HT1080 (cell line): ENCODE measurements around the gene SDS. TPM values are rescaled to one million over a fixed set of nuclear protein-coding genes. Genes with fewer than 3 reads are reported as not detected.

Experiments
- DNase-seq: peaks from one replicate; pipeline ENCODE4 v3.0.0-alpha.2; 2015; ENCODE audit warnings: low read depth
- polyA plus RNA-seq, 2 experiments: library from polyadenylated mRNA; depleted of rRNA; stranded (reverse); fragments of >200 nt; gene quantifications; 2 replicates each; pipeline ENCODE4 v1.2.3, GENCODE V29; 2015
- total RNA-seq: library from RNA; depleted of rRNA; stranded (reverse); fragments of >200 nt; shearing (Covaris generic); gene quantifications from 2 replicates; pipeline ENCODE4 v1.2.3, GENCODE V29; 2014; rRNA removed

SDS gene, protein sequence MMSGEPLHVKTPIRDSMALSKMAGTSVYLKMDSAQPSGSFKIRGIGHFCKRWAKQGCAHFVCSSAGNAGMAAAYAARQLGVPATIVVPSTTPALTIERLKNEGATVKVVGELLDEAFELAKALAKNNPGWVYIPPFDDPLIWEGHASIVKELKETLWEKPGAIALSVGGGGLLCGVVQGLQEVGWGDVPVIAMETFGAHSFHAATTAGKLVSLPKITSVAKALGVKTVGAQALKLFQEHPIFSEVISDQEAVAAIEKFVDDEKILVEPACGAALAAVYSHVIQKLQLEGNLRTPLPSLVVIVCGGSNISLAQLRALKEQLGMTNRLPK
- total RNA-seq: 0.11 TPM in 1 of 2 replicates, not detected in the other
- not detected in 2 replicates for polyA plus RNA-seq (2015; cell fraction: cytosol; rRNA removed)
- not detected in 2 replicates for polyA plus RNA-seq (2015; cell fraction: nucleus; rRNA removed)

DNA sequence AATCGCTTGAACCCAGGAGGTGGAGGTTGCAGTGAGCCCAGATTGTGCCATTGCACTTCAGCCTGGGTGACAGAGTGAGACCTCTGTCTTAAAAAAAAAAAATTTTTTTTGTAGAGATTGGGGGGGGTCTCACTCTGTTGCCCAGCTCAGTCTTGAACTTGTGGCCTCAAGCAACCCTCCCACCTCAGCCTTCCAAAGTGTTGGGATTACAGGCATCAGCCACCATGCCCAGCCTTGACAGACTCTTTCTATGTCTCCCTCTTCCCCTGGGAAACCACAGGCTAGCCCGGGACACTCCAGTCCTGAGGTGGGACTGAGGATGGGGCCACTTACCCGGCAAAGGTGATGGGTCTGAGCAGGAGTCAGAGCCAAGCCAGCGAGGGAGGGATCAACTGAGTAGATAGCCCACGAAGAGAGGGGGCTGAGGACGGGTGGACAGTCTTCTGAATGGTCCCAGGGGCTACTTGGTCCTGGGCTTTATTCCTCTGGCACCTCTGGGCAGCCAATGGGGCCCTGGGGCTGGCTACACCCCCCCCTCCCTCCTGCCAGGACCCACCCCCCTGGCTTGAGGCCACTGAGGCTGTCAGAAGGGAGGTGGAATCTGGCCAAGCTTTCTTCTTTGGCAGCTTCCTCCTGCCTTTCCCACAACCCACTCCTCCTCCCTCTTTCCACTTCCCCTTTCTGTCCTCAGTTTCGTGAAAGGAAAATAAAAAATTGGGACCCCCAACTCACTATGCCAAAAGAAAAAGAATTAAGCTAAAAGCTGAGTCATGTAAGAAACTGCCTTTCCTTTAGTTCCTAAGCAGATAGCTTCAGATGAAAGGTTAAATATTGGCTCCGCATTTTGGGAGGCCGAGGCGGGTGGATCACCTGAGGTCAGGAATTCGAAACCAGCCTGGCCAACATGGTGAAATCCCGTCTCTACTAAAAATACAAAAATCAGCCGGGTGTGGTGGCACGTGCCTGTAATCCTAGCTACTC is at the start of gene SDS:
SDS (minus strand) TSS at position 453 of the 981 bp plus-strand sequence. CDS start 4,179 bp downstream, outside the sequence.
- DNase-seq: peak; percentile 33

DNA sequence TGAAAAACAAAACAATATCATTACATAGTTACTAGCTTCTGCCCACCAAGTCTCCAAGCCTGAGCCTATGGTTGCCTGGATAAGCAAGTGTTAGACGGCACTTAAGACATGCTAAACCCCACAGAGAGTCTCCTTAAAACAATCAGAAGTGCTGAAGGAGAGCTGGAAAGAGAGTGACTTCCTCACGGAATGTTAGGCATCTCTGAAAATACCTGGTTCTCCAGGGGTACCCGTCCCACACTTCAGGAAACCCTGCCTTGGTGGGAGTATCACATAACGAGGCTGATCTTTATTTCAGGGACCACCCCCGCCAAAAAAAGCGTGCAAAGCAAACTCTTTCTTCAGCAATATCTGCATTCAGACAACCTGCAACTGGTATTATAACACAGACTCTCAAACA is 49.6 kb upstream of the SDS start:
- no peak for DNase-seq

DNA sequence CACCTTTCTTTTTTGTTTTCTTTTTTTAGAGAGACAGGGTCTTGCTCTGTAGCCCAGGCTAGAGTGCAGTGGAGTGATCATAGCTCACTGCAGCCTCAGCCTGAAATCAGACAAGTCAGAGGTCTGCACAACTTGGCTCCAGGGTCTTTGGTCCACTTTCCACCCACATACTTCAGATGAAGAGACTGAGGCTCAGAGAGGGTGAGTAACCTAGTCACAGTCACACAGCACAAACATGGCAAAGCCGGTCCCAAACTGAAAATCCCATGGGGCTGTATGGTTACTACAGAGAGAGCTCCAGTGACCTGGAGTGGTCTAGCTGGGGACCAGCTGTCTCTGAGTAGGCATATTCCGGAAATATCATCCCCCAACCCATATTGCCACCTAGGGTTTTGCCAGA is 48.8 kb upstream of the SDS start:
- DNase-seq: no peak

DNA sequence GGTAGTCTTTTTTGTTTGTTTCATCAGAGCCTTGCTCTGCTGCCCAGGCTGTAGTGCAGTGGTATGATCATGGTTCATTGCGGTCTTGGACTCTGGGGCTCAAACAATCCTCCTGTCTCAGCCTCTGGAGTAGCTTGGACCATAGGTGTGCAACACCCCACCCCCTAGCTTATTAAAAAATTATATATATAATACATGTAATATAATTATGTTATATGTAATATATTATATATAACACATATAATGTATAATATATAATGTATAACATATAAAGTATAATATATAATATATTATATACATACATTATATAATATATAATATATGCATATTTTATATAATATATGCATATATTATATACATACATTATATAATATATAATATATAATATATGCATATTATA is 46.2 kb upstream of the SDS start:
- no peak for DNase-seq

DNA sequence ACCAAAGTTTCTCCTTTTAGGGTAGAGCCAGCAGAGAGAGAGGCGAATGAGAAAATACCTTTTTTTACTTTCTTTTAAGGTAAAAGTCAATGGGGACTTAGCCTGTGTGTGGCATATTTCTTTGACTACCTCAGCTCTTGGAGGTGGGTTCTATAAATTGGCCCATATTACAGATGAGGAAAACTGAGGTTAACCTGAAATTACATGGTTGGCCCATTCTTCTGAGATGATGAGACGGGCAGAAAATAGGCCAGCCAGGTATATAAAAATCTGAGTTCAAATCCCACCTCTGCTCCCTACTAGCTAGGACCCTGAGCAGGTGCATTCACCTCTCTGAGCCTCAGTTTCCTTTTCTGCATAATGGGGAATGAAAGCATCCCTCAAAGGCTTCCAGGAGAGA is 45.6 kb upstream of the SDS start:
- no peak for DNase-seq

DNA sequence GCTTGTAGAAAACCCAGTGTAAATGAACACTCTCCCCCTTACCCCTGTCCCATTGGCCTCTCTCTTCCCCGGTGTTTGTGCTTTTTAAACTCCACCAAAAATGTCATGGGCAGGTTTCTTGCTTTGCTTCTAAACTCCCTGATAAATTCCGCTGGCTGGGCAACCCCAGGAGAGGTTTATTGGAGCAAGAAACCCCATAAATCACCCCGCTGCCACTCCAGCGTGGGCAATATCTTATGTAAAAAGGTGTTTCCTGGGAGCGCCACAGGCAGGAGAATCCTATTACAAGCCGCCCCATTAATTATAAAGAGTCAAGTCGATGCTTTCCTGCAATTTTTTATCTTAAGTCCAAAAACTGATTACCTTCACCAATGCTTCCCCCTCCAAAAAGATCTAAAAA is 45.2 kb upstream of the SDS start:
- no peak for DNase-seq

DNA sequence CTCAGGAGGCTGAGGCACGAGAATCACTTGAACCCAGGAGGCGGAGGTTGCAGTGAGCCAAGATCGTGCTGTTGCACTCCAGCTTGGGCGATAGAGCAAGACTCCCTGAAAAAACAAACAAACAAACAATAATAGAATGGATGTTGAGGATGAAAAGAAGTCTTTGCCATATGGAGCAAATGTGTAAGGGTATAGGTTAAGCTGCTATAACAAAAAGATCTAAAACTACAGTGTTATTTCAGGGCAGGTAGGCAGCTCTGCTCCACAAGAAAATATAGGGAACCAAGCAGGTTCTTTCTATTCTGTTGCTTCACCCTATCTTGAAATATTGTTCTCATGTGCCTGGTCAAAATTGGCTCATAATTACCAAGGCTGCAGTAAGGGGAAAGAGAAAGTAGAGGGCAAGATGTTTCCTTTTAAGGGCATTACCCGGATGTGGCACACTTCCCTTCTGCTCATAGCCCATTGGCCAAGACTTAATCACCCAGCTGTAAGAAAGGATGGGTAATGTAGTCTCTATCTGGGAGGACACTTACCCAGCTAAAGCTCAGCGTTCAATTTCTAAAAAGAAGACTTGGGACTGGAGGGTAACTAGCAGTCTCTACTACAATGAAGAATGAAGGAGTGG is 42.0 kb upstream of the SDS start:
- peak; percentile 39 for DNase-seq

DNA sequence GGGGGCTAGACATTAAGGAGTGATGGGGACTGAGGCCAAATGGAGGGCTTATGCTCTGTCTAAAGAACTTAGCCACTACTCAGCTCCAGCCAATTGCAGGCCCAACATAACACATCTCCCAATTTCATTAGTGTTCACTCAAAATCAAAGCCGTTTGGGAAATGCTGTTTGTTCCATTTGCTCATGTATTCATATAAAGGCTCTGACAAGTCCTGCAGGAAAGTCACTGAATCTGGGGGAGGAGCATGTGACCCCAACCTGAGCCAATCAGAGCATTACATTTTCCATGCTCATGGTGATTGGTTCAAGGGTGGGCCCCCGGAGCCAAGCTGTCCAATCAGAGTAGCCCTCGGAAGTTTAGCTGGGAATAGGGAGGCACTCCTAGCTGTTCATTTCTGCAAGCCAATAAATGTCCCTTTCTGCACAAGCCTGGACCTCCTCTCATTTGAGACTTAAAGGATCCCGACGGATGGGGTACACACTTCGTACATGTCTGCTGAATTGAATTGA is 39.4 kb upstream of the SDS start:
- DNase-seq: no peak

DNA sequence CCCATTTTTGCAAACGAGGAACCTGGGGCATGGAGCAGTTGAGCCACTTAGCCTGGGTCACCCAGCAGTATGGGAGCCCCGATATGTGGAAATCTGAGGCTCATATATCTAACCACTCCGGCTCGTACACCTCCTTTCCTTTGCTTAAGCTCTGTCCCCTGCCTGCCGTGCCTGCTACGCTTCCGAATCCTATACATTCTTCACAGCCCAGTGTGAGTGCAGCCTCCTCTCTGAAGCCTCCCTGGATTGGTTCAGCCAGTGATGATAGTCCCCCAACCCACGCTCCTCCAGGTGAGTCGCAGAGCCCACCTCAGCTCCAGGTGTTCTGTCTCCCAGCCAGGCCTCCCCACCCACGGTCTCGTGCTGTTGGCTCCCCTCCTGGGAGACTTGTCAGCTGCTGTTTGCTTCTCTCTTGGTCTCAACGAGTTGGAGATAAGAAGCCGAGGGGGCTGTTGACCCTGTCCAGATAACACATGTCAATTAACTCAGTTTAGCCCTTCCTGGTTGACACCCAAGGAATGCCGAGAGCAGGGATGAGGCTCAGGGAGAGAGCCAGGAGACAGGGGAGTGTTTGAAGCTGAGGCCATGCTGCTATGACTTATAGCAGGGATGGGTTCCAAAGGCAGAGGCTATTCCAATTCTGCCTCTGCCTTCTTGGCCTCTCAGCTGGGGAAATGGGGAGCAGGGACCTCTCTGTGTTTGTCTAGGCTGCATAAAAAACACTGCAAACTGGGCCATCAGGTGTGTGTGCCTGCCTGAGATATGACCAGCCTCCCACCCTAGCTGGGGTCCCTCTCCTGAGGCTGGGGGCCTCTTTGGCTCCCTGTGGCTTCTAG is 37.5 kb upstream of the SDS start:
- no peak for DNase-seq

DNA sequence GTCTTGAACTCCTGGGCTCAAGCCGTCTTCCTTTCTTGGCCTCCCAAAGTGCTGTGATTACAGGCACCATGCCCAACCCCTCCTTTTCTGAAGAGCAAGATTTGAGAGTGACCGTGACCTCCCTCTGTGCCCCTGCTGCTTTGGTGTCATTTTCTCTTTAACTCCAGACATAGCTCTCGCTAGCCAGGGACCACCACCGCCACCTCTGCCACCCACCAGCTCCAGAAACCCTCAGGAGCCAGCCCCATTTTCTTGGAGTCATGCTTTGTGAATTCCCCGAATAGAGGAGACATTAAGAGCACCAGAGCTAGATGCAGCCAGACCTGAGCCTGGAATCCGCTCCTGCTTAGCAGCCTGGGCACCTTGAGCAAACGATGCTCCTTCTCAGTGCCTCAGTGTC is 36.6 kb upstream of the SDS start:
- DNase-seq: no peak

DNA sequence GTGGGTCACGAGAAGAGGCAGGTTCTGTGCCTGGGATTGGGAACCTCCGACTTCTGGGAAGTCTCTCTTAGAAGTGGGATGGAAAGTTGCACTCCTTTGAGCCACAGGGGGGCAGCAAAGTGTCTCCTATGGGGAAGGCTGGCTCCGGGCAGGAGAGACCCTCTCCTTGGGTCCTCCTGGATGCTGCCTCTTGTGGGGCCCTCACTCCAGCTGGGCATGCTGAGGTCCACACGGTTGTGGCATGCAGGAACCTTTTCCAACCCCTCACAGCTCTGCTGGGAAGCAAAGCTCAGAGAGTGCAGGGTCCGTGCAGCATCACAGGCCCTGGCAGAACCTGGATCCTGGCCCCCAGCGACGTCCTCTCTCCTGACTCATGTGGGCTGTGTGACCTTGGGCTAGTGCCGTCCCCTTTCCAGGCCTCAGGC is 35.9 kb upstream of the SDS start:
- peak; percentile 37 for DNase-seq

DNA sequence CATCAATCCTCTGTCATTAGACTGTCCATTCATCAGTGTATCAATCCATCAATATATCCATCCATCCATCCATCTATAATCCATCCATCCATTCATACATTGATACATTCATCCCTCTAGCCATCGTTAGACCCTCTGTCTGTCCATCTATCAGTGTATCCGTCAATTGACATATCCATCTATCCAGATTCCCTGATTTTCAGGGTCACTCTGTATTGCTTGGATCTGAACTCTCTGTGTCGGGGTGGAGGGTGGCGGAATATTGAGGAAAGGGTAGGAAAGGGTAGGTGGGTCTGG is 35.6 kb upstream of the SDS start:
- DNase-seq: no peak

DNA sequence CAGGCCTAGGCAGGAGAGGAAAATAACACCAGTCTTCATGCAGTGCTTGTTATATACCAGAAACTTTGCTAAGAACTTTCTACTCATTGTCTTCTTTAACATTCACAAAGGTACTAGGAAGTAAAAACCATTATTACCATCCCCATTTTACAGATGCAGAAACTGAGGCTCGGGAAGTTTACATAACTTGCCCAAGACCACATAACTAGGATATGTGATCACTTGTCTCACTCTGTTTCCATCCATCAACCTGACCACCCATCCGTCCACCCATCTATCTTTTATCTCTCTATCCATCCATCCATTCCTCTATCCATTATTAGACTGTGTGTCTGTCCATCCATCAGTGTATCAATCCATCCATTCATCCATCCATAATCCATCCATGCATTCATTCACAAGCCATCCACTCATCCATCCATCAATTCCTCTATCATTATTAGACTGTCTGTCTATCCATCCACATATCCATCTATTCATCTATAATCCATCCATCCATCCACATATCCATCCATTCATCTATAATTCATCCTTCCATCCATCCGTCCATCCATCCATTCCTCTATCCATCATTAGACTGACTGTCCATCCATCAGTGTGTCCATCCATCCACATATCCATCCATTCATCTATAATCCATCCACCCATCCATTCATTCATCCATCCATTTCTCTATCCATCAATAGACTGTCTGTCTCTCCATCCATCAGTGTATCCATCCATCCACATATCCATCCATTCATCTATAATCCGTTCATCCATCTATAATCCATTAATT is 35.0 kb upstream of the SDS start:
- DNase-seq: no peak

DNA sequence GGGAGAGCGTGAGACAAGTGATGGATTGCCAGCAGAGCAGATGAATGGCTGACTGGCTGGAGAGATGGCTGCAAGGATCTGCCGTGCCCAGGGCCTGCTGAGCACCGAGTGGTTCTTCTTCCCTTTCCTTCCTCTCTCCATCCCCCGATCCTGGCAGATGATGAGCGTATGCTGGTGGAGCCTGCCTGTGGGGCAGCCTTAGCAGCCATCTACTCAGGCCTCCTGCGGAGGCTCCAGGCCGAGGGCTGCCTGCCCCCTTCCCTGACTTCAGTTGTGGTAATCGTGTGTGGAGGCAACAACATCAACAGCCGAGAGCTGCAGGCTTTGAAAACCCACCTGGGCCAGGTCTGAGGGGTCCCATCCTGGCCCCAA is 34.0 kb upstream of the SDS start:
- DNase-seq: no peak

DNA sequence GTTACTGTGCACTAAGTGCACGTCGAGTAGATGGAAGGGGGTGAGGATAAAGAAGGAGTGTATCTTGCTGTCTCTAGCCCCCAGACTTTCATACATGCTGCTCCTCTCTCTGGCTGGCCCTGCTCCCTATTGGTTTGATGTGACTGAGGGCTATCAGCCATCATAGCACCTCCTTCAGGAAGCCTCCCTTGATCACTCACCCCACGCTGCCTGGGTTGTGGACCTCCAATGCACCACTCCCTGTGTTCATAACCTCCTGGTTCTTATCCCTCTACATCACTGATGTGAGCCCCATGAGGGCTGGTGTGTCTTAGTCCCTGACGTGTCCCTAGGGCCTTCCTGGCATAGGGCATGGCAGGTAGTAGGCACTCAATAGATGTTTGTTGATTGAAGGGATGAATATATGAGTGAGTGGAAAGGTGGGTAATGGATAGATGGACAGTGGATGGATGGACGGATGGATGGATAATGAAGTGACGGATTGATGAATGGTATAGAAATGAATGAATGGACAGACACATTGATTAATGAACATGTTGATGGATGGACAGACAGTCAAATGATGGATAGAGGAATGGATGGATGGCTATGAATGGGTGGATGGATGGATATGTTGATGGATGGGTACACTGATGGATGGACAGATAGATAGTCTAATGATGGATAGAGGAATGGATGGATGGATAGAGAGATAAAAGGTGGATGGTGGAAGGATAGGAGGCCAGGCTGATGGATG is 33.5 kb upstream of the SDS start:
- DNase-seq: no peak

DNA sequence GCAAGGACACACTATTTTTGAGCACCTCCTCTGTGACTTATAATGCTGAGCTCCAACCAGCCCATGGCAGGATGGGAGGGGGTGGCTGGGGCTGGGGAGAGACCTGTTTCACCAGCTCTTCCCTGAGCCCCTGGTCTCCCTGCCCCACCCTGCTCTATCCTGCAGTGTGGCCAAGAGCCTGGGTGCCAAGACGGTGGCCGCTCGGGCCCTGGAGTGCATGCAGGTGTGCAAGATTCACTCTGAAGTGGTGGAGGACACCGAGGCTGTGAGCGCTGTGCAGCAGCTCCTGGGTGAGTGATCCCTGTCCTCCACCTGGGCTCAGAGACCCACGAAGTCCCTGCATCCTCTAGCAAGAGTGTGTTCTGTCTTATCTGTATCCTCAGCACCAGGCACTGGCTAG is 32.9 kb upstream of the SDS start:
- DNase-seq: no peak

DNA sequence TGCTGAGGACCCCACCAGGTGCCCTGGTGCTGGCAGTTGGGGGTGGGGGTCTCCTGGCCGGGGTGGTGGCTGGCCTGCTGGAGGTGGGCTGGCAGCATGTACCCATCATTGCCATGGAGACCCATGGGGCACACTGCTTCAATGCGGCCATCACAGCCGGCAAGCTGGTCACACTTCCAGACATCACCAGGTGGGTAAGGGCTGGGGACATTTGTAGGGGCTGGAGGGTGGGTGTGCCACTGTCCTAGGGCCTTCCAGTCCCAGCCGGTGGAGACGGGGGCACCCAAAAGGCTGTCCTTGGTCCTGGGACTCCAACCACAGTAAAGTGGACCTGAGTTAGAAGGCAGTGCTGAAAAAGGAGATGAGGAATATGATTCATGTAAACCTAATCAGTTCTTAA is 31.7 kb upstream of the SDS start:
- DNase-seq: no peak

DNA sequence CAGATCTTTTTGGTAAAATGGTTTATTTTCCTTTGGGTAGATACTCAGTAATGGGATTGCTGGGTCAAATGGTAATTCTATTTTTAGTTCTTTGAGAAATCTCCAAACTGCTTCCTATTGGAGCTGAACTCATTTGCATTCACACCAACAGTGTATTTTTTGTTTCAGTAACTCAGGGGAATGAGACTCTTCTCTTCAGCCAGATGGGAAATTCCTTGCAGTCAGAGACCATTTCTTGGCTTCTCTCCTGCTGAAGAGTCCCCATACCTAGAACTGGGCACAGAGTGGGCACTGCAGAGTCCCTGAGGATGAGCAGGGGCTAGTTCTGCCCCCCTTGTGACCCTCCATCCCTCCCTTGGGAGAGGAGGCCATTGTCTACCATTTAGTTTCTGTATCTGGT is 29.3 kb upstream of the SDS start:
- DNase-seq: no peak

DNA sequence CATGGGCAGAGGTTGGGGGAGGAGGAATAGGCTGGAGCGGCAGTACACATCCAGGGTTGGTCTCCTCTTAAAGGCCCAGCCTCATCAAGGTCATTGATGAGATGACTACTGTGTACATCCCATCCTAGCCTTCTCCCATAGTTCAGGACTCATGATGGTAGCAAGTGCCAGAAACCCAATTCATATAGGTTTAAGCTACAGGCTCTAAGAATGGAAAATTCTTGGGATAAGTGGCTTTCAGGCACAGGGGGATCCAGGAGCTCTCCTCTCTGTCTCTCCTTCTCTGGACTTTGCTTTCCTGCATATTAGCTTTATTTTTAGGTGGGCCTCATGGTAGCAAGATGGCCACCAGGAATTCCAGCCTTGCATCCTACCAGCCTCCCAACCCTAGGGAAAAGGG is 24.8 kb upstream of the SDS start:
- DNase-seq: no peak
